GM12801 (cell line): ENCODE measurements around the gene ARHGAP15.

ENCODE experiments used
- TF ChIP-seq, protein P1 (sequence below): IDR thresholded peaks from one replicate; pipeline ENCODE4 v1.5.1; 2011; ENCODE audit warnings: control low read depth; ENCODE audit not compliant: insufficient read length; ENCODE audit errors: extremely low read depth

Gene ARHGAP15

DNA sequence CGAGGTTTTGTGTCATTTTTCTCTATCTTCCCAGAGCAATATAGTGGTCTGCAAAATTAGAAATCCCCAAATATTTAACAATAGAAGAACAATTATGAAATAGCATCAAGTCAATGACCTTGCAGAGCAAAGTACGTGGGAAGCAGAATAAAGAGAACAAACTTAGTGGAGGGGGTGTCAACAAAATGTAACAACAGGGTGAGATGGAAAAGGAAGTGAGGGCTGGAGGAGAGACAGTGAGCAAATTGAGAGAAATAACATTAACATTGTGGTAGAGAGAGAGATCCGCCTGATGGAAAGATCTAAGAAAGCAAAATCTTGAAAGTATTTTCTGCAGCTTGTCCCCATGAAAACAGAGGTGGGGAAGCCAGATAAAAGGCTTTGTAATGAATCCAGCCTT lies 23.4 kb downstream of the ARHGAP15 start:
- TF ChIP-seq, protein P1, sequence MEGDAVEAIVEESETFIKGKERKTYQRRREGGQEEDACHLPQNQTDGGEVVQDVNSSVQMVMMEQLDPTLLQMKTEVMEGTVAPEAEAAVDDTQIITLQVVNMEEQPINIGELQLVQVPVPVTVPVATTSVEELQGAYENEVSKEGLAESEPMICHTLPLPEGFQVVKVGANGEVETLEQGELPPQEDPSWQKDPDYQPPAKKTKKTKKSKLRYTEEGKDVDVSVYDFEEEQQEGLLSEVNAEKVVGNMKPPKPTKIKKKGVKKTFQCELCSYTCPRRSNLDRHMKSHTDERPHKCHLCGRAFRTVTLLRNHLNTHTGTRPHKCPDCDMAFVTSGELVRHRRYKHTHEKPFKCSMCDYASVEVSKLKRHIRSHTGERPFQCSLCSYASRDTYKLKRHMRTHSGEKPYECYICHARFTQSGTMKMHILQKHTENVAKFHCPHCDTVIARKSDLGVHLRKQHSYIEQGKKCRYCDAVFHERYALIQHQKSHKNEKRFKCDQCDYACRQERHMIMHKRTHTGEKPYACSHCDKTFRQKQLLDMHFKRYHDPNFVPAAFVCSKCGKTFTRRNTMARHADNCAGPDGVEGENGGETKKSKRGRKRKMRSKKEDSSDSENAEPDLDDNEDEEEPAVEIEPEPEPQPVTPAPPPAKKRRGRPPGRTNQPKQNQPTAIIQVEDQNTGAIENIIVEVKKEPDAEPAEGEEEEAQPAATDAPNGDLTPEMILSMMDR, result no peak

DNA sequence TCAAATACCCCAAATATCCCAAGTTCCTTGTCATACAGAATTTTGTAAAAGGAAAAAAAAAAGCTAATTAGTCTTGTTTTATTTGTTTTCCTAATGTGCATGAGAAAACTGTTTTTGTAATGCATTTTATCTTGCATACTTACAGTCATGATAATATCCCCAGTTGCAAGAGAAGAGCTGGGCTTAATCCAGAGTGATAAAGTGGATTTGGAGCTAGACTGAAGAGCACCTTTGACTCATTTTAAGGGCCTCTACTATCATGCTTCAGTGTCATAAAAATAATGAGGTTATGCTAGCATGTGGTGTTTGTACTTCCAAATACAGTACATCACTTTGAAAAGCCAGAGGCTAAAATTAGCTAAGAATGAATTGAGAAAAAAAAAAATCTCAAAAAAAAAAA lies 26.4 kb downstream of the ARHGAP15 start:
- TF ChIP-seq, protein P1, result no peak

DNA sequence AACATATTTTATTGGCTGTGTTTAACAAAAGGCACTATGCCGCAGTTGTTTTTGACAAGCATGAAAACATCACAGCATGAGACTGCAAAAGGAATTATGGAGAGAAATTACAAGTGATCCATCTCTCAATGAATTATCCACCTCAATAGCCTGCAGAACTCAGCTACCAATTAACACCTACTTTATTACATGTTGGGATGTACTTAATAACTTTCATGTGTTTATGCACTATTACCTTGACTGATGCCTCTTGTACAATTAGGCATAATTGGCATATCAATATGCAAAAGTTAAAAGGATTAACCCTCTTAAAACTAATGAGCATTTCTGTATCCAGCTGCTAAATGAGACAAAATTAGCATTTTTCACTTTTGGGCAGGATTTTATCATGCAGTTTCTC lies 27.8 kb downstream of the ARHGAP15 start:
- TF ChIP-seq, protein P1, result no peak

DNA sequence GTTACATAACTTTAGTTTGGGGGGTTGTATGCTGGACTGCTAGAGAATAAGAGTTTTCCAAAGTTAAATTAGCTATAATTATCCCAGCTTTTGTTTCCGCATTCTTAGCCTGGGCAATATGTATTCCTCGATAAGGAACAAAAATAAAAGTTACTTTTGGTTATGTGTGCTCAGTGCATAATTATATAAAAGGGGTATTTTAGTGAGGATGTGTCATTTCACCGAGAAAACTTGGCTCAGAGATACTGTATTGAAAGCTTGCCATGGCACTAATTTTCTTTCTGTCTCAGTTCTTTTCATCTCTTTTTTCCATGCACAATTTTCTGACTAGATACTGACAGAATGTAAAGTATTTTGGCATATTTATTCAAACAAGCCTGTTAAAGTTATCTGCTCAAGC lies 28.2 kb downstream of the ARHGAP15 start:
- TF ChIP-seq, protein P1, result no peak

DNA sequence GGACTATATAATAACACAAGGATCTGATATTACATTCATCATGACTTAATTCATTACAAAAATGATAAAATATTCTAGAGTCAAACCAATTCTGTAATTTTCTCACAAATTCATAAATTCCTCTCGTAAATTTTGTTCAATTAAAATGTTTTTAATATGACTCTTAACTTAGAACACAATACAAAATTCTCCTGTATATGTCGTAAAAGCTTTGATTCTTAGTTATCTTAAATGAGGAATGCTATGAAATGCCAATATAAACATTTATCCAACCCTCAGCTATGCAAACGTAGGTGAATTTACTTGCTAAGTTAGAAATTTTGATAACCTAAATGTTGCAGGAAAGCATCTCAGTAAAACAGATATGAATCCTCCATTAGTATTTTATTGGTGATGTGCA lies 28.9 kb downstream of the ARHGAP15 start:
- TF ChIP-seq, protein P1, result no peak

DNA sequence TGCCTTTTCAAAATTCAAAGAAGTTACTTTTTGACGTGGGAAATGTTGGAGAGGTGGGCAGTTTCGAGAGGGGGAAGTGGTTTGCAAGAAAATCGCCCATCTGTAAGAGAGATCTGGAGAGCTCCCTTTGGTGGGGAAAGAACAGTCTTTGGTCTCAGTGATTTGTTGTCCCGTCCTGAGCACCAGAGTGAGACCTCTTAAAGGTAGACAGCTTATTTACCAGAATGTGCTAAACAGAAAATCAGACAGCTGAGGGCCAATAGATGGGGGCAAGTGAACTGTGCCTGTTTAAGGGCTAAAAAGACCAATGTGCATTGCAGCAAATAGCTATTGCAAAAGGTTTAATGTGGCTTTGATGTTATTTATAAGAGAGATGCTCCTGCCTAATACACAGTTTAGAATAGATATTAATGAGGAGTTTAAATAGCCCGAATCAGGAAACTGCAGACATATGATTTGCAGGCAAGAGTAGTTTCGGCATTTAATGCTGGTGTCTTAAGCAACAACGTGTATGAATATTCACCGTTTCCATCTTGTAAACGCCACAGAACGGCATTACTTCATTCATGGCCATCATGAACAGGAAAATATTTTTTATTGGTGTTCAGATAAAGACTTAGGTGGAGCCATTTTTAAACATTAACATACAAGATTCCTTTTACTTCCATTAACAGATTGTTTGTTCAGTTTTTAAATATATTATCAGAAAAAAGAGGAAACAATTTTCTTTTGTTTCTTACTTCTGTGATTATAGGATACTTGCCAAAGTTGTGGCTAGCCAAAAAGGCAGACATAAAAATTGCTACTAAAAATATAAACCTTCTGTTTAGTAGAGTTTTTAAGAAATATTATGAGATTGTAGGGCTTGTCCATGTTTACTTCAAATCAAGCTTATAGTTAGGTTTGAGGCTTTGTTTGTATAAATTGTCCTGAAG lies 29.6 kb downstream of the ARHGAP15 start:
- TF ChIP-seq, protein P1, result no peak

DNA sequence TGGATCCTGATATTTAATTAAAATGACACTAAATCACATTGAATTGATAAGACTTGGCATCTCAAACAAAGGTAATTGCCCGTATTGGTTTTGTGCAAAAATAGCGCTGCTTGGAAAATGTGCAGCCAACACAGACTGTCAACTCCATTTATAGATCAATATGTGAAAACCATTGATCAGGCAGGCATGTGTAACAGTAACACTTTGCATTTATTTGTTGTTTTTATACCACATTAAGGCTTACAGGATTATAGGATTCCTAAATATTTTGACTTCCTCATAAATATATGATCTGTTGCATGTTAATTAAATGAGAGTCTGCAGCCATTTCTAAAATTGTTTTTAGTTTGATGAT lies 30.2 kb downstream of the ARHGAP15 start:
- TF ChIP-seq, protein P1, result no peak
